HepG2 (cell line): Measurements from ENCODE around the gene AASDHPPT. TPM values are rescaled to one million over a fixed set of nuclear protein-coding genes. Genes with fewer than 3 reads are reported as not detected.
A peak's percentile ranks its signal among the peaks of the same experiment; 100 is the strongest.

Experiments used
- ARNTL ChIP-seq: sonication (generic); formaldehyde crosslinking; IDR thresholded peaks from 2 replicates; pipeline ENCODE4 v1.4.0; 2020; ENCODE audit warnings: mild to moderate bottlenecking, missing genetic modification reagents
- HOXA5 ChIP-seq: sonication (generic); formaldehyde crosslinking; IDR thresholded peaks from 2 replicates; pipeline ENCODE4 v1.4.0; 2020; ENCODE audit warnings: missing genetic modification reagents
- IKZF4 ChIP-seq: sonication (generic); formaldehyde crosslinking; IDR thresholded peaks from 2 replicates; pipeline ENCODE4 v1.5.1; 2020; ENCODE audit warnings: borderline replicate concordance, mild to moderate bottlenecking, low read depth, missing genetic modification reagents; ENCODE audit errors: not compliant biosample characterization
- NFYC ChIP-seq: IDR thresholded peaks from 2 replicates; pipeline ENCODE4 v1.6.1; 2016; ENCODE audit warnings: missing genetic modification reagents, missing compliant biosample characterization
- PHF21A ChIP-seq: sonication (generic); formaldehyde crosslinking; IDR thresholded peaks from 2 replicates; pipeline ENCODE4 v1.5.0; 2020; ENCODE audit warnings: mild to moderate bottlenecking, missing genetic modification reagents
- POLR2G ChIP-seq: fragments of 200-400 bp; formaldehyde crosslinking; IDR thresholded peaks from 2 replicates; pipeline ENCODE4 v1.6.1; 2018; ENCODE audit warnings: mild to moderate bottlenecking, low read depth, low read length, moderate library complexity
- SIN3A ChIP-seq: IDR thresholded peaks from 2 replicates; pipeline ENCODE4 v1.6.1; 2011; ENCODE audit warnings: low read depth, mild to moderate bottlenecking, control low read depth, low read length, borderline replicate concordance
- ZBTB21 ChIP-seq: sonication (generic); formaldehyde crosslinking; IDR thresholded peaks from 2 replicates; pipeline ENCODE4 v1.4.0; 2020; ENCODE audit warnings: missing genetic modification reagents
- ZNF205 ChIP-seq: IDR thresholded peaks from 2 replicates; pipeline ENCODE4 v1.6.1; 2018; ENCODE audit warnings: missing biosample characterization, missing genetic modification reagents
- ZNF333 ChIP-seq: sonication (generic); formaldehyde crosslinking; IDR thresholded peaks from 2 replicates; pipeline ENCODE4 v1.4.0; 2020; ENCODE audit warnings: mild to moderate bottlenecking, missing genetic modification reagents, borderline replicate concordance
- polyA plus RNA-seq, 8 experiments: library from polyadenylated mRNA; depleted of rRNA in 3 of 8; stranded (reverse) in 7 of 8; unstranded in 1 of 8; fragments of >200 nt; fragmentation: Illumina TruSeq in 4 of 8; extraction: Trizol in 4 of 8; gene quantifications; 2 replicates each; pipeline versions ENCODE4 v1.2.1 to v1.2.3, GENCODE V29; 2011 to 2016; ENCODE audit warnings: low read depth in 4 of 8, missing spikeins in 1 of 8, mixed read lengths in 1 of 8; ENCODE audit not compliant: insufficient read depth in 1 of 8
- total RNA-seq, 5 experiments: library from RNA; depleted of rRNA; stranded (reverse); fragments of >200 nt; fragmentation: Illumina TruSeq; extraction: Trizol; gene quantifications; 2 replicates each; pipeline ENCODE4 v1.2.3, GENCODE V29; 2016; ENCODE audit warnings: low read depth in 1 of 5
- TF ChIP-seq, protein P1 (sequence below): sonication (generic); formaldehyde crosslinking; IDR thresholded peaks from 2 replicates; pipeline ENCODE4 v1.4.0; 2020; ENCODE audit warnings: missing genetic modification reagents, mild to moderate bottlenecking, borderline replicate concordance
- TF ChIP-seq, protein P2 (sequence below), 2 experiments: fragments of 450-650 bp in 1 of 2; sonication (generic) in 1 of 2; formaldehyde crosslinking; IDR thresholded peaks; 2 replicates each; pipeline versions ENCODE4 v1.5.0 to v1.8.0; 2020 to 2022; ENCODE audit warnings: mild to moderate bottlenecking in 1 of 2, missing genetic modification reagents in 1 of 2
- TF ChIP-seq, protein P3 (sequence below): sonication (generic); formaldehyde crosslinking; IDR thresholded peaks from 2 replicates; pipeline ENCODE4 v1.4.0; 2020; ENCODE audit warnings: mild to moderate bottlenecking, missing genetic modification reagents
- TF ChIP-seq, protein P4 (sequence below): IDR thresholded peaks from 2 replicates; pipeline ENCODE4 v1.6.1; 2016; ENCODE audit warnings: low read depth
- TF ChIP-seq, protein P5 (sequence below): sonication (generic); formaldehyde crosslinking; conservative IDR thresholded peaks from 2 replicates; pipeline ENCODE4 v1.4.0; 2020; ENCODE audit warnings: missing genetic modification reagents
- TF ChIP-seq, protein P6 (sequence below): sonication (generic); formaldehyde crosslinking; IDR thresholded peaks from 2 replicates; pipeline ENCODE4 v1.9.0; 2021; ENCODE audit warnings: missing genetic modification reagents, borderline replicate concordance

The AASDHPPT gene
- total and polyA plus RNA-seq, 2 of the 13 experiments (the other 11 are each of a cell fraction or from before 2014, with no cell fraction given) = 20.2 to 43.7 TPM

DNA sequence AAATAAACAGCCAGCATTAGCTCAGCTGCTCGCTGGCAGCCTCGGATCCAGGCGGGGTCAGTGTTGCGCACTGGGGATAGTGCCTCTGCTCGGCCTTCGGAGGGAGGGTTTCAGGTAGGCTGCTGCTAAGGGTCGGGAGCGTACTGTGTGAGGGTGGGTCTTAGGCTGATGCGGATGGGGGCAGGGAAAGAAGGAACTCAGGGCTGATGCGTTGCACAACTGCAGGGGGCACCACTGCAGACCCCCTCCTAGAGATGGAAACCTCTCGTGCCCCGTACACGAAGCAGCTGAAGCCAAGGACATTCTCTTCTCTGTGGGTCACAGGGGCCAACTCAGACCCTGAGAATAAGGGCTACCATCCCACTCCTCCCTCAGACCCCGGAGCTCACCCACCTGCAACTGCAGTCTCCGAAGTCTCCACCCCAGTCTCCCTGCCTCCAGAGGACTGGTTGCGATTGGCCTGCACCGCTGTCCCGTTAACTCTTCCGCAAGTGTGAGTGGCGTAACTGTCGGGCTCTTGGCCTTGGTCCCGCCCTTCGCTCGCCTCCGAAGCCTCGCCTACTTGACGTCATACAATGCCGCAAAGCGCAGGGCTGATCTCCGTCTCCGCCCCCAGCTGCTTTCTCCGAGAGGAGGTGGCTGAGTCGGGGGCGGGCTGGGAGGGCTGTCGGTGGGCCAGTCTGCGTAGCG, 398 bp upstream of the AASDHPPT start, which contains the start of gene KBTBD3 (continued):
- TF ChIP-seq, protein P1, sequence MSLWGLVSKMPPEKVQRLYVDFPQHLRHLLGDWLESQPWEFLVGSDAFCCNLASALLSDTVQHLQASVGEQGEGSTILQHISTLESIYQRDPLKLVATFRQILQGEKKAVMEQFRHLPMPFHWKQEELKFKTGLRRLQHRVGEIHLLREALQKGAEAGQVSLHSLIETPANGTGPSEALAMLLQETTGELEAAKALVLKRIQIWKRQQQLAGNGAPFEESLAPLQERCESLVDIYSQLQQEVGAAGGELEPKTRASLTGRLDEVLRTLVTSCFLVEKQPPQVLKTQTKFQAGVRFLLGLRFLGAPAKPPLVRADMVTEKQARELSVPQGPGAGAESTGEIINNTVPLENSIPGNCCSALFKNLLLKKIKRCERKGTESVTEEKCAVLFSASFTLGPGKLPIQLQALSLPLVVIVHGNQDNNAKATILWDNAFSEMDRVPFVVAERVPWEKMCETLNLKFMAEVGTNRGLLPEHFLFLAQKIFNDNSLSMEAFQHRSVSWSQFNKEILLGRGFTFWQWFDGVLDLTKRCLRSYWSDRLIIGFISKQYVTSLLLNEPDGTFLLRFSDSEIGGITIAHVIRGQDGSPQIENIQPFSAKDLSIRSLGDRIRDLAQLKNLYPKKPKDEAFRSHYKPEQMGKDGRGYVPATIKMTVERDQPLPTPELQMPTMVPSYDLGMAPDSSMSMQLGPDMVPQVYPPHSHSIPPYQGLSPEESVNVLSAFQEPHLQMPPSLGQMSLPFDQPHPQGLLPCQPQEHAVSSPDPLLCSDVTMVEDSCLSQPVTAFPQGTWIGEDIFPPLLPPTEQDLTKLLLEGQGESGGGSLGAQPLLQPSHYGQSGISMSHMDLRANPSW (CRISPR knock-in tag) = peak; percentile 66; the same call in 1 of the 2 replicates
- TF ChIP-seq HOXA5 (CRISPR knock-in tag) = peak; percentile 71; the same call in 1 of the 2 replicates
- 0 out of 2 replicates have a peak, but pooled peaks have one; percentile 61 for TF ChIP-seq PHF21A (CRISPR knock-in tag)
- TF ChIP-seq IKZF4 (CRISPR knock-in tag) = peak; percentile 63
- TF ChIP-seq NFYC = peak; percentile 90
- peak; percentile 85 for TF ChIP-seq POLR2G
- peak; percentile 49; the same call in 1 of the 2 replicates for TF ChIP-seq SIN3A
- peak; percentile 92 for TF ChIP-seq ZBTB21 (CRISPR knock-in tag)
- peak; percentile 34; the same call in 1 of the 2 replicates for TF ChIP-seq ZNF205 (CRISPR knock-in tag)
- TF ChIP-seq ZNF333 (CRISPR knock-in tag) = 0 out of 2 replicates have a peak, but pooled peaks have one; percentile 22
- TF ChIP-seq, protein P2, sequence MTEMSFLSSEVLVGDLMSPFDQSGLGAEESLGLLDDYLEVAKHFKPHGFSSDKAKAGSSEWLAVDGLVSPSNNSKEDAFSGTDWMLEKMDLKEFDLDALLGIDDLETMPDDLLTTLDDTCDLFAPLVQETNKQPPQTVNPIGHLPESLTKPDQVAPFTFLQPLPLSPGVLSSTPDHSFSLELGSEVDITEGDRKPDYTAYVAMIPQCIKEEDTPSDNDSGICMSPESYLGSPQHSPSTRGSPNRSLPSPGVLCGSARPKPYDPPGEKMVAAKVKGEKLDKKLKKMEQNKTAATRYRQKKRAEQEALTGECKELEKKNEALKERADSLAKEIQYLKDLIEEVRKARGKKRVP (CRISPR knock-in tag; IDR thresholded peaks at IDR 0.05) = 0 out of 4 replicates have a peak, but pooled peaks of 1 of the 2 experiments have one; percentile 16
- peak; percentile 10; the same call in 1 of the 2 replicates for TF ChIP-seq ARNTL (CRISPR knock-in tag)
- TF ChIP-seq, protein P3, sequence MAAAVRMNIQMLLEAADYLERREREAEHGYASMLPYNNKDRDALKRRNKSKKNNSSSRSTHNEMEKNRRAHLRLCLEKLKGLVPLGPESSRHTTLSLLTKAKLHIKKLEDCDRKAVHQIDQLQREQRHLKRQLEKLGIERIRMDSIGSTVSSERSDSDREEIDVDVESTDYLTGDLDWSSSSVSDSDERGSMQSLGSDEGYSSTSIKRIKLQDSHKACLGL = no peak
- TF ChIP-seq, protein P4, sequence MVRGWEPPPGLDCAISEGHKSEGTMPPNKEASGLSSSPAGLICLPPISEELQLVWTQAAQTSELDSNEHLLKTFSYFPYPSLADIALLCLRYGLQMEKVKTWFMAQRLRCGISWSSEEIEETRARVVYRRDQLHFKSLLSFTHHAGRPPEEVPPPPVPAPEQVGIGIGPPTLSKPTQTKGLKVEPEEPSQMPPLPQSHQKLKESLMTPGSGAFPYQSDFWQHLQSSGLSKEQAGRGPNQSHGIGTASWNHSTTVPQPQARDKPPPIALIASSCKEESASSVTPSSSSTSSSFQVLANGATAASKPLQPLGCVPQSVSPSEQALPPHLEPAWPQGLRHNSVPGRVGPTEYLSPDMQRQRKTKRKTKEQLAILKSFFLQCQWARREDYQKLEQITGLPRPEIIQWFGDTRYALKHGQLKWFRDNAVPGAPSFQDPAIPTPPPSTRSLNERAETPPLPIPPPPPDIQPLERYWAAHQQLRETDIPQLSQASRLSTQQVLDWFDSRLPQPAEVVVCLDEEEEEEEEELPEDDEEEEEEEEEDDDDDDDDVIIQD = peak; percentile 49
- TF ChIP-seq, protein P5, sequence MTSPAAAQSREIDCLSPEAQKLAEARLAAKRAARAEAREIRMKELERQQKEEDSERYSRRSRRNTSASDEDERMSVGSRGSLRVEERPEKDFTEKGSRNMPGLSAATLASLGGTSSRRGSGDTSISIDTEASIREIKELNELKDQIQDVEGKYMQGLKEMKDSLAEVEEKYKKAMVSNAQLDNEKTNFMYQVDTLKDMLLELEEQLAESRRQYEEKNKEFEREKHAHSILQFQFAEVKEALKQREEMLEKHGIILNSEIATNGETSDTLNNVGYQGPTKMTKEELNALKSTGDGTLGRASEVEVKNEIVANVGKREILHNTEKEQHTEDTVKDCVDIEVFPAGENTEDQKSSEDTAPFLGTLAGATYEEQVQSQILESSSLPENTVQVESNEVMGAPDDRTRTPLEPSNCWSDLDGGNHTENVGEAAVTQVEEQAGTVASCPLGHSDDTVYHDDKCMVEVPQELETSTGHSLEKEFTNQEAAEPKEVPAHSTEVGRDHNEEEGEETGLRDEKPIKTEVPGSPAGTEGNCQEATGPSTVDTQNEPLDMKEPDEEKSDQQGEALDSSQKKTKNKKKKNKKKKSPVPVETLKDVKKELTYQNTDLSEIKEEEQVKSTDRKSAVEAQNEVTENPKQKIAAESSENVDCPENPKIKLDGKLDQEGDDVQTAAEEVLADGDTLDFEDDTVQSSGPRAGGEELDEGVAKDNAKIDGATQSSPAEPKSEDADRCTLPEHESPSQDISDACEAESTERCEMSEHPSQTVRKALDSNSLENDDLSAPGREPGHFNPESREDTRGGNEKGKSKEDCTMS (CRISPR knock-in tag) = no peak
- TF ChIP-seq, protein P6, sequence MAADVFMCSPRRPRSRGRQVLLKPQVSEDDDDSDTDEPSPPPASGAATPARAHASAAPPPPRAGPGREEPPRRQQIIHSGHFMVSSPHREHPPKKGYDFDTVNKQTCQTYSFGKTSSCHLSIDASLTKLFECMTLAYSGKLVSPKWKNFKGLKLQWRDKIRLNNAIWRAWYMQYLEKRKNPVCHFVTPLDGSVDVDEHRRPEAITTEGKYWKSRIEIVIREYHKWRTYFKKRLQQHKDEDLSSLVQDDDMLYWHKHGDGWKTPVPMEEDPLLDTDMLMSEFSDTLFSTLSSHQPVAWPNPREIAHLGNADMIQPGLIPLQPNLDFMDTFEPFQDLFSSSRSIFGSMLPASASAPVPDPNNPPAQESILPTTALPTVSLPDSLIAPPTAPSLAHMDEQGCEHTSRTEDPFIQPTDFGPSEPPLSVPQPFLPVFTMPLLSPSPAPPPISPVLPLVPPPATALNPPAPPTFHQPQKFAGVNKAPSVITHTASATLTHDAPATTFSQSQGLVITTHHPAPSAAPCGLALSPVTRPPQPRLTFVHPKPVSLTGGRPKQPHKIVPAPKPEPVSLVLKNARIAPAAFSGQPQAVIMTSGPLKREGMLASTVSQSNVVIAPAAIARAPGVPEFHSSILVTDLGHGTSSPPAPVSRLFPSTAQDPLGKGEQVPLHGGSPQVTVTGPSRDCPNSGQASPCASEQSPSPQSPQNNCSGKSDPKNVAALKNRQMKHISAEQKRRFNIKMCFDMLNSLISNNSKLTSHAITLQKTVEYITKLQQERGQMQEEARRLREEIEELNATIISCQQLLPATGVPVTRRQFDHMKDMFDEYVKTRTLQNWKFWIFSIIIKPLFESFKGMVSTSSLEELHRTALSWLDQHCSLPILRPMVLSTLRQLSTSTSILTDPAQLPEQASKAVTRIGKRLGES (CRISPR knock-in tag) = 0 out of 2 replicates have a peak, but pooled peaks have one; percentile 31
